Peyer's patch (tissue), 4 donors: ENCODE results near the gene TMEM108.
A peak's percentile ranks its signal among the peaks of the same experiment; 100 is the strongest.

Experiments used
- POLR2A ChIP-seq, 2 donors: fragments of 450-650 bp; IDR thresholded peaks; one replicate each; pipeline ENCODE4 v1.5.1; 2017; ENCODE audit warnings: antibody characterized with exemption in 2 of 2, mild to moderate bottlenecking in 2 of 2, moderate library complexity in 2 of 2
- TF ChIP-seq, protein P1 (sequence below), 6 experiments: fragments of 450-650 bp in 4 of 6; fragments of 200-600 bp in 2 of 6; sonication (generic) in 1 of 6; IDR thresholded peaks; one replicate each; pipeline ENCODE4 v1.5.1; 2017 to 2019; ENCODE audit warnings: antibody characterized with exemption in 6 of 6, mild to moderate bottlenecking in 3 of 6, moderate library complexity in 1 of 6

DNA sequence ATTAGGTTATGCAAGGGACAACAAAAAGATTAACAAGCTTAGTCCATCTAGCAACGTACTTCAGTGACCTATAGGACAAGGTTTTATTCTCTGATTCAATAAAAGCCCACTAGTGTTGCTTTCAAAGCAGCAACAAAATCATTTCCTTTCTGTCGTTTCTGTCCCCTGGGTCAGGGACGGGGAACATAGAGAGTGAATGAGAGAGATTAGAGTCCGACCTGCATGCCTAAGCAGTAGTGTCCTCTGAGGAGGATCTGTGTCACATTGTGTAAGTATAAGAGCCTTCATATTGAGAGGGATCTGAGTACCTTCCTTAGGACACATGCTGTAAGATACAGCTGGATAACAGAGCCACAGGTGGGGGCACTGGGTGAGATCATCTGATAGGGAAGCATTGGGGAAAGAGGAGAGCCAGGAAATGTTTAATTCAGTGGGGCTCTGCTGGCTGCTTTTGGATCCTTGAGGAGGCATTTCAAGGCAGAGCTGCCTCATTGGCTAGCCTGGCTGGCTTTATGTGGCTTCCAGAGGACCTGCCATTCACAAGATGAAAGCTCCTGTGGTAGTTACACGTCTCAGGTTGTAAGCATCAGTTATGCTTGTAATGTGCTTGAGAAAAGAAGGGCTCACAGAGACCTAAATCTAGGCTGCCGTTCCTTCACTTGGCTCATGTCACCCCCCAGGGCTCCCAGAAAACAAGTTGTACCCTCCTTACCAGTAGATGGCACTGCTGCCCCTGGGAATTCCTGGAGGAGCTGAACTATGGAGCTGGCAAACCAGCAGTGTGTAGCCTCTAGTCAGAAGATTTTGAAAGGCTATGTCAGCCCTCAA, 2.7 kb downstream of the TMEM108 start:
- TF ChIP-seq, protein P1, sequence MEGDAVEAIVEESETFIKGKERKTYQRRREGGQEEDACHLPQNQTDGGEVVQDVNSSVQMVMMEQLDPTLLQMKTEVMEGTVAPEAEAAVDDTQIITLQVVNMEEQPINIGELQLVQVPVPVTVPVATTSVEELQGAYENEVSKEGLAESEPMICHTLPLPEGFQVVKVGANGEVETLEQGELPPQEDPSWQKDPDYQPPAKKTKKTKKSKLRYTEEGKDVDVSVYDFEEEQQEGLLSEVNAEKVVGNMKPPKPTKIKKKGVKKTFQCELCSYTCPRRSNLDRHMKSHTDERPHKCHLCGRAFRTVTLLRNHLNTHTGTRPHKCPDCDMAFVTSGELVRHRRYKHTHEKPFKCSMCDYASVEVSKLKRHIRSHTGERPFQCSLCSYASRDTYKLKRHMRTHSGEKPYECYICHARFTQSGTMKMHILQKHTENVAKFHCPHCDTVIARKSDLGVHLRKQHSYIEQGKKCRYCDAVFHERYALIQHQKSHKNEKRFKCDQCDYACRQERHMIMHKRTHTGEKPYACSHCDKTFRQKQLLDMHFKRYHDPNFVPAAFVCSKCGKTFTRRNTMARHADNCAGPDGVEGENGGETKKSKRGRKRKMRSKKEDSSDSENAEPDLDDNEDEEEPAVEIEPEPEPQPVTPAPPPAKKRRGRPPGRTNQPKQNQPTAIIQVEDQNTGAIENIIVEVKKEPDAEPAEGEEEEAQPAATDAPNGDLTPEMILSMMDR (IDR thresholded peaks at IDR 0.05): peak in 4 of 6 experiments; percentile 43 to 53 (median 47)
- no peak for TF ChIP-seq POLR2A (IDR thresholded peaks at IDR 0.05)
